Measurements from ENCODE around the gene DDC. TPM values are rescaled to one million over a fixed set of nuclear protein-coding genes. Genes with fewer than 3 reads are reported as not detected.
A peak's percentile ranks its signal among the peaks of the same experiment; 100 is the strongest.

DDC gene
- total RNA-seq, 1 donor from 2014 or later = 3.8 TPM

DNA sequence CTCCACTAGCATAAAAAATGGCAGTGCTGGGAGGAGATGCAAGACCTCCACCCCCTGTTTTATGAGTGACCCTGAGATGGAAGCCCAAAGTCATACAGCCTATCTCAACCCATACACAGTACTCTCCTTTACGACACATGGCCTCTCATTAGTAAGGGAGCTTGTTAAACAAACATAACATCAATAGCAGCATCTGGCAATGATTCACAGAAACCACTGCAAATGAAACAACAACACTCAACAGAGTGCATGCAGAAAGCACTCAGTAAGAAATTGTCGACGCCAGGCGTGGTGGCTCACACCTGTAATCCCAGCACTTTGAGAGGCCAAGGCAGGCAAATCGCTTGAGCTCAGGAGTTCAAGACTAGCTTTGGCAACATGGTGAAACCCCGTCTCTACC, 87.6 kb downstream of the DDC start:
- Mint-ChIP-seq H3K36me3 (ENCODE audit: unreplicated experiment) (peaks cover 7% of the 10 kb centered on the region), H3K4me1 (ENCODE audit: low read depth, unreplicated experiment) (peaks cover 15% of the 10 kb centered on the region), H3K4me3 (ENCODE audit: unreplicated experiment) (no peak overlapping the region), H3K27ac (ENCODE audit: unreplicated experiment) (no peak overlapping the region), H3K9me3 (ENCODE audit: unreplicated experiment) (peaks cover 4% of the 10 kb centered on the region), H3K27me3 (ENCODE audit: unreplicated experiment) (peaks cover 8% of the 10 kb centered on the region)
- TF ChIP-seq, protein P1, sequence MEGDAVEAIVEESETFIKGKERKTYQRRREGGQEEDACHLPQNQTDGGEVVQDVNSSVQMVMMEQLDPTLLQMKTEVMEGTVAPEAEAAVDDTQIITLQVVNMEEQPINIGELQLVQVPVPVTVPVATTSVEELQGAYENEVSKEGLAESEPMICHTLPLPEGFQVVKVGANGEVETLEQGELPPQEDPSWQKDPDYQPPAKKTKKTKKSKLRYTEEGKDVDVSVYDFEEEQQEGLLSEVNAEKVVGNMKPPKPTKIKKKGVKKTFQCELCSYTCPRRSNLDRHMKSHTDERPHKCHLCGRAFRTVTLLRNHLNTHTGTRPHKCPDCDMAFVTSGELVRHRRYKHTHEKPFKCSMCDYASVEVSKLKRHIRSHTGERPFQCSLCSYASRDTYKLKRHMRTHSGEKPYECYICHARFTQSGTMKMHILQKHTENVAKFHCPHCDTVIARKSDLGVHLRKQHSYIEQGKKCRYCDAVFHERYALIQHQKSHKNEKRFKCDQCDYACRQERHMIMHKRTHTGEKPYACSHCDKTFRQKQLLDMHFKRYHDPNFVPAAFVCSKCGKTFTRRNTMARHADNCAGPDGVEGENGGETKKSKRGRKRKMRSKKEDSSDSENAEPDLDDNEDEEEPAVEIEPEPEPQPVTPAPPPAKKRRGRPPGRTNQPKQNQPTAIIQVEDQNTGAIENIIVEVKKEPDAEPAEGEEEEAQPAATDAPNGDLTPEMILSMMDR (IDR thresholded peaks at IDR 0.05; ENCODE audit: partially characterized antibody, unreplicated experiment) = no peak
- DNase-seq = no peak

DNA sequence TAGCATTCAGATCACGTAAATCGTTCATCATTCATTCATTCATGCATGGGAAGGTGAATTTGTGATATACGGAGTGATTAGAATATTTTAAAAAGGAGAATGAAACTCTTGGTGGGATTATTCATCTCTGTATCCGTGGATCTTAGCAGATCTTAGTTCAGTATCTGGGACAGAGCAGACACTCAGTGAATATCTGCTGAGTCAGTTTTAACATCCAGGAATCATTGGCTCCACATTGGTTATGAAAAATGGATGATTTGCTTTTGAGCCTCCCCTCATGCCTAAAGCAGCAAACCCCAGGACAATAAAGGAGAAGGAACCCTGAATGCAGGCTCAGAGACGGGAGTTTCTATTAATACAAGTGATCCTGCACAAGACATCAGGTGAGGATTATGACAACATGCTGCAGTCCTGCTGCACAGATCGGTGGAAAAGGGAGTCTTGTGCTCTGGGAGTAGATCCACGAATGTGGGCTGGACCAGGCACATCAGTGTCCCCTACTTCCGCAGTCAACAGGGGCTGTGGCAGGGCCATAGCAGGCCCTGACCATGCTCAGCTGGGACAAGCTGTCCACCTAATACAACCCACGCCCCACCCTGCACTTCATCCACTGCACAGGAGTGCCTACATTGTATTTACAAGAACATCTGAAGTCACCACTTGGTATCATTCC, 88.1 kb downstream of the DDC start:
- H3K4me1 Mint-ChIP-seq (ENCODE audit: low read depth, unreplicated experiment) = peaks cover 20% of the 10 kb centered on the region
- no peak overlapping the region for H3K4me3 Mint-ChIP-seq (ENCODE audit: unreplicated experiment)
- H3K36me3 Mint-ChIP-seq (ENCODE audit: unreplicated experiment) = peaks cover 9% of the 10 kb centered on the region
- peaks cover 8% of the 10 kb centered on the region for H3K27me3 Mint-ChIP-seq (ENCODE audit: unreplicated experiment)
- DNase-seq = no peak
- H3K9me3 Mint-ChIP-seq (ENCODE audit: unreplicated experiment) = peaks cover 5% of the 10 kb centered on the region
- TF ChIP-seq, protein P1 (IDR thresholded peaks at IDR 0.05; ENCODE audit: partially characterized antibody, unreplicated experiment) = no peak
- H3K27ac Mint-ChIP-seq (ENCODE audit: unreplicated experiment) = no peak overlapping the region

- Mint-ChIP-seq H3K4me3 (ENCODE audit: unreplicated experiment) (no peak overlapping the region), H3K36me3 (ENCODE audit: unreplicated experiment) (peaks cover 9% of the 10 kb centered on the region), H3K27ac (ENCODE audit: unreplicated experiment) (no peak overlapping the region), H3K27me3 (ENCODE audit: unreplicated experiment) (peaks cover 11% of the 10 kb centered on the region), H3K9me3 (ENCODE audit: unreplicated experiment) (peaks cover 5% of the 10 kb centered on the region), H3K4me1 (ENCODE audit: low read depth, unreplicated experiment) (peaks cover 23% of the 10 kb centered on the region)
- no peak for DNase-seq
- TF ChIP-seq, protein P1 (IDR thresholded peaks at IDR 0.05; ENCODE audit: partially characterized antibody, unreplicated experiment) = no peak
Observed at GRCh38 chr7:50475340-50475739, 89.9 kb downstream of the DDC start.

DNA sequence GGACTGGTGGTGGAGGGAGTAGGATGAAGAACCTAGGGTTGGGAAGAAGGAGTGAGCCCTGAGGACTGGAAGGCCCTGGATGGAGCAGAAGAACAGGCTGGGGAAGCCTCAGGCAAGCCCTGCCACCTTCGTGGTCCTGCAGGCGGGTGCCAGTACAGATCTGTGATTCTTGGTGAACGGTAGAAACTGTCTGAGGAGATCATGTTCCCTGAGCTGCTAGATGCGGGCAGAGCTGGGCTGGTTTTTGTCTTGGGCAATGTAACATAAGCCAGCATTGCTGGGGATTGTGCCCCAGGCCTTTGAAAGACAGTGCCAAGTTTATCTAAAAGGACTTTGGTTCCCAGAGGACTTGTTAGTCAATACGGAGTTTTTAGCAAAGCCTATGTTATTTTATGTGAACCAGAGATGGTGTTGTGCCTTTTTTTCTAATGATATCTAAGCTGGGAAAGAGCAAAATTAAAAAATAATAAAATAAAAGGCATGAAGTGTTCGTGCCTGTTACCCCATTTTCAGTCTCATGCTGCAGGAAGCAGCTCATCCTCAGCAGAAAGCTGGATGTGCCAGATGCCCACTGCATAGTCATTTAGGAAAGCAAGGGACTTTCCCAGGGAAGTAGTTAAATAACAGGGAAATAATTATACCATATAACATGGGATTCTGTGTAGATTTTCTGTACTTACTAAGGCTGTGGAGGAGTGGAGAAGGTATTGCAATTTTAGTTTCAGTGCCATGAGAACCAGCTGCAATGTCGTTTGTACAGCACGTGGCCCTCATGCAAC, 90.6 kb downstream of the DDC start:
- TF ChIP-seq, protein P1 (IDR thresholded peaks at IDR 0.05; ENCODE audit: partially characterized antibody, unreplicated experiment) = no peak
- DNase-seq = no peak
- Mint-ChIP-seq H3K9me3 (ENCODE audit: unreplicated experiment) (peaks cover 5% of the 10 kb centered on the region), H3K4me3 (ENCODE audit: unreplicated experiment) (no peak overlapping the region), H3K27me3 (ENCODE audit: unreplicated experiment) (peaks cover 13% of the 10 kb centered on the region), H3K36me3 (ENCODE audit: unreplicated experiment) (peaks cover 9% of the 10 kb centered on the region), H3K4me1 (ENCODE audit: low read depth, unreplicated experiment) (peaks cover 23% of the 10 kb centered on the region), H3K27ac (ENCODE audit: unreplicated experiment) (no peak overlapping the region)

DNA sequence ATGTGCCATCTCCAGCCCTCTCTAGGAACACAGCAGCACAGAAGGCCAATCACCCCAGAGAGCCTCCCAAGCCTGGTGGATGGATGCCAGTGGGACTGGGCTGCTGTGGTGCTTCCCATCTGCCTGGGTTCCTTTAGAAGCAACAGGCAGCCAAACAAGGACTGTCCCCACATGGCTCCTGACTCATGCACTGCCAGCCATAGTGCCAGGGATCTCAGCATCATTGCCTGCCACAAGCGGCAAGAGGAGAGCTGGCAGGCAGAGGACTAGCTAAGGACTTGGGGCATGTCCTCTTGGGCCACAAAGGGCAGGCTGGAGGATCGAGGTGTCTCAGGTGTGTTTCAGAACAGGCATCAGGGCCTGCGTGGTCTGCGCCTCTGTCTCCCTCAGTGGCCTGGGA, 91.7 kb downstream of the DDC start:
- Mint-ChIP-seq H3K4me3 (ENCODE audit: unreplicated experiment) (no peak overlapping the region), H3K4me1 (ENCODE audit: low read depth, unreplicated experiment) (peaks cover 23% of the 10 kb centered on the region), H3K9me3 (ENCODE audit: unreplicated experiment) (peaks cover 5% of the 10 kb centered on the region), H3K27ac (ENCODE audit: unreplicated experiment) (peak overlapping the region; percentile 22), H3K36me3 (ENCODE audit: unreplicated experiment) (peaks cover 9% of the 10 kb centered on the region), H3K27me3 (ENCODE audit: unreplicated experiment) (peaks cover 13% of the 10 kb centered on the region)
- DNase-seq = no peak
- TF ChIP-seq, protein P1 (IDR thresholded peaks at IDR 0.05; ENCODE audit: partially characterized antibody, unreplicated experiment) = no peak

Data from glutamatergic neuron (in vitro differentiated cells).